Fibroblast of villous mesenchyme (primary cell): ENCODE results near the gene PLXNA2. TPM values are rescaled to one million over a fixed set of nuclear protein-coding genes. Genes with fewer than 3 reads are reported as not detected.

Source experiments
- DNase-seq: peaks from one replicate; pipeline ENCODE4 v3.0.0-alpha.2; 2010; ENCODE audit warnings: low read depth
- H3K4me3 ChIP-seq: 2 replicates; pipeline ENCODE4 v1.5.1; 2011; ENCODE audit warnings: low read depth, mild to moderate bottlenecking, low read length
- total RNA-seq: library from RNA; depleted of rRNA; stranded (reverse); fragments of >200 nt; gene quantifications from 2 replicates; pipeline ENCODE4 v1.2.3, GENCODE V29; 2012
- TF ChIP-seq, protein P1 (sequence below): IDR thresholded peaks from 2 replicates; pipeline ENCODE4 v1.5.1; 2012; ENCODE audit warnings: low read depth, mild to moderate bottlenecking, low read length; ENCODE audit not compliant: insufficient read depth

Gene PLXNA2
- total RNA-seq, 1 donor = 0.86 TPM

DNA sequence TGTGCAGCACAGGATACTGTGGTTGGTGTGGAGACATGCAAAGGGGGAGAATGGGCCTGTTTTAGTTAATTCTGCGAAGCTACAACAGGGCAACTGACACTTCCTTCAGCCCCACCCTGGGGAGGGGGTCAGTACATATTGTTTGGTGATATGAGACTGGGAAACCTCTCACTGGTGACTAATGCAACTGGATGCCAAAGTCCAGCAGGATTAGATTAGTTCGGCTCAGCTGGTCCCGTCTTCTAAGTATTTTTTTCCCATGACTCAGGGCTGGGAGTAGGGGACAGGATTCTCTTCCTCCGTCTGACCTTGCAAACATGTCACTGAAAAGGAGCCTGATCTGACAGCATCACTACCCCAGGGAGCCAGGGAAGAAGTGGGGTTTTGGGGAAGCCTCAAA is 43.0 kb downstream of the PLXNA2 start:
- DNase-seq = peak; percentile 92
- TF ChIP-seq, protein P1, sequence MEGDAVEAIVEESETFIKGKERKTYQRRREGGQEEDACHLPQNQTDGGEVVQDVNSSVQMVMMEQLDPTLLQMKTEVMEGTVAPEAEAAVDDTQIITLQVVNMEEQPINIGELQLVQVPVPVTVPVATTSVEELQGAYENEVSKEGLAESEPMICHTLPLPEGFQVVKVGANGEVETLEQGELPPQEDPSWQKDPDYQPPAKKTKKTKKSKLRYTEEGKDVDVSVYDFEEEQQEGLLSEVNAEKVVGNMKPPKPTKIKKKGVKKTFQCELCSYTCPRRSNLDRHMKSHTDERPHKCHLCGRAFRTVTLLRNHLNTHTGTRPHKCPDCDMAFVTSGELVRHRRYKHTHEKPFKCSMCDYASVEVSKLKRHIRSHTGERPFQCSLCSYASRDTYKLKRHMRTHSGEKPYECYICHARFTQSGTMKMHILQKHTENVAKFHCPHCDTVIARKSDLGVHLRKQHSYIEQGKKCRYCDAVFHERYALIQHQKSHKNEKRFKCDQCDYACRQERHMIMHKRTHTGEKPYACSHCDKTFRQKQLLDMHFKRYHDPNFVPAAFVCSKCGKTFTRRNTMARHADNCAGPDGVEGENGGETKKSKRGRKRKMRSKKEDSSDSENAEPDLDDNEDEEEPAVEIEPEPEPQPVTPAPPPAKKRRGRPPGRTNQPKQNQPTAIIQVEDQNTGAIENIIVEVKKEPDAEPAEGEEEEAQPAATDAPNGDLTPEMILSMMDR = no peak
- H3K4me3 ChIP-seq = no peak overlapping the region

DNA sequence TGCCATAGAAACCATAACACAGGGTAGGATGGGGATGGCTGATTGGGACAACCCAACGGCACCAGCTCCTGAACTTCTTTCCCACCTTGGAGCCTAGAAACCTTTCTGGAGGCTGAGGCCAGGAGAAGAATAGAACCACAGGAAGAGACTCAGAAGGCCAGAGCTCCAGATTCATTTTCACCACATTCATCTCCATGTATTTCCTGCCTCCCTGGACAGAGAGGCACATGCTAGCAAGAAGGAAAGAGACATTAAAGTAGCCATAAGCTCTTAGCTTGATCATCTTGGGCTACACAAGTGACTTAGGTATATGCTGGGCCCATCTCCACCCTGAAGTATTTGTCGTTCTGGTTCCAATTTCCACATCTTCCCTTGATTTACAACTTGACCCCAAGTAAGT is 44.1 kb downstream of the PLXNA2 start:
- H3K4me3 ChIP-seq = no peak overlapping the region
- no peak for DNase-seq
- TF ChIP-seq, protein P1 = no peak

DNA sequence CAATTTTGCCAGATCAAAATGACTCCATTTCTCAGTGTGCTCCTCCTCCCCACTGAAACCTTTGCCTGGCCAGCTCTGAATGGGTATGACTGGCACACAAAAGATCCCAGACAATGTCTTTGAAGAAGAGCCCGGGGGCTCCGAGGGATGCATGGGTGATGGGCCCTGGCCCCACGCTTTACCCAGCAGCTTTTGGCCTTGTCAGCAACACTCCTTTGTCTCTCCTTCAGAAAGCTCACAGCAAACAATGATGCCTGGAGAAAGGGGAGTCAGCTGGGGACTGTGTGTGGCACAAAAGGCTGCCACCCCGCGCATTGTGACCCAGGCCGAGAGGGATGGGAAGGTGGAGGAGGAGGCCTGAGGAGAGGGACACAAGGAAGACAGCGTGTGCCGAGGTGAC is 45.9 kb downstream of the PLXNA2 start:
- no peak overlapping the region for H3K4me3 ChIP-seq
- TF ChIP-seq, protein P1 = no peak
- DNase-seq = no peak

DNA sequence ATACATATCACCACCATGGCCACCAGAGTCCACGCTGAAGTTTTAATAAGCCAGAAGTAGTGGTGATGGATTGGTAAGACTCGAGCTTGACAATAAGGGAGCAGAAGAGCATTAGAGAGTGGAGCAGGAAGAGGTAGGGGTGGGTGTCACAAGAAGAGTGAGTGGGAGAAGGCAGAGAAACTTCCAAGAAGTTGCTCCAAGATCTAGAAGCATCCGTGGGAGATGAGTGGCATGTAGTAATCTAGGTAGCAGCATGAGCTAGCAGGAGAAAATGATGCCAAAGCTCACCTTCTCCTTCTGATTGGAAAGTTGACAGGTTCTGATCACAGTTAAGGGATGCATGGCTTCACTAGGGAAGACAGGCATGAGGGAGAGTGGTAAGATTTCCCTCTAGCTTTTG is 49.2 kb downstream of the PLXNA2 start:
- TF ChIP-seq, protein P1 = no peak
- H3K4me3 ChIP-seq = no peak overlapping the region
- no peak for DNase-seq

DNA sequence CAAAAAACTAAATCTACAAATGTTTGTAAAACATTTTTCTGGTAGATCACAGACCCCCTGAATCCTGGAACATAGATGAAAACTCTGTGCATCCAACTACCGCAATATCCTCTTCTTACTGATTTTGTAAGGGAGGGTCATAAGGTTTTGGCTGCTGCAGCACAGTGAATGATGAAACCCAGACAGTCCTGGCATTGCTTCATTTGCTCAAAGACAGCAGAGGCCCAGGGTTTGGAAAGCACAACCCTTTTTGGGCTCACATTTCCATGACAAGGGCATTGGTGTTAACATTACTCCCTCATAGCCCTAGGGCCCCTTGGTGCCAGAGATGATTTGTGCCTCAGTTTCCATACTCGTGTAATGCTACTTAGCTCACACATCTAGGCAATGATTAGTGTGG is 51.2 kb downstream of the PLXNA2 start:
- DNase-seq = peak; percentile 88
- TF ChIP-seq, protein P1 = no peak
- no peak overlapping the region for H3K4me3 ChIP-seq

DNA sequence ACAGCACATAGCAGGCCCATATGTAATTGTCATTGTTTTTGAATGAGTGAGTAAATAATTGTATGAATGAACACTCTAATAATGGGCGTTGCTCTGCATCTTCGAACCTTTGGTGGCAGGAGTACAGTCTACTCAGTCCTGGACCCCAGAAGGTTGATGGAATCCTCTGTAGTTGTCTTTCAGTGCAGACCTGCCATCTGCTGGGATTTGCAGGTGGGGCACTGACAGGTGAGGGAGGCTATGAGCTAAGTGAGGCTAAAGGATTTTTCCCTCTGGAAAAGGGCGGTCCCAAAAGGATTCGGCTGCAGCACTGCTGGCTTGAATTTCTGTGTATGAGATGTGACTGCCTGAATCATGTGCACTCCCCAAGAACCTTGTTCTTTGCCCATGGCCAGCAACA is 53.4 kb downstream of the PLXNA2 start:
- H3K4me3 ChIP-seq = no peak overlapping the region
- TF ChIP-seq, protein P1 = no peak

DNA sequence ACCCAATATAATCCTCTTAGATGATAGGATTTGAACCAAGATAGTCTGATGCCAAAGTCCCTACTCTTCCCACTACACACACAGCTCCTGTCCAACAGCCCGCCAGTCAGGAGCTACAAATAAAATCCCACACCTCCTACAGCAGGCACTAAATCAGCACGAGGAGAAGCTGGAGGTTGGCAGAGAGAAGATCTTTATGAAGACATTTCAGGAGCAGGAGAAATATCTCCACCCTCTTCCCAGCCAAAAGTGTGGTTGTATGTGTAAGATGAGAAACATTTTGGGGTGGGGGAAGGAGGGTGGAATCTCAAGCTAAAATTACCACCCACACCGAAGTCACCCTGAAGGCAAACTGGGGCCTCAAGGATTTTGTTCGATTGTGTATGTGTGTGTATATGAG is 54.5 kb downstream of the PLXNA2 start:
- no peak for DNase-seq
- TF ChIP-seq, protein P1 = no peak
- H3K4me3 ChIP-seq = no peak overlapping the region

More for the DNA sequence above, 53.4 kb downstream of the PLXNA2 start:
- DNase-seq = no peak
